GM21423 (cell line): ENCODE results near the gene CNTD1.
"Not testable (repeated sequence)": the region's sequence is repeated elsewhere in the genome, so short reads cannot be mapped to it uniquely, and the experiment has no call there.

Experiments
- ATAC-seq: cut with Tn5 transposase; IDR thresholded peaks from one replicate; pipeline ENCODE4 v1.9.1; 2021; ENCODE audit warnings: mild to moderate bottlenecking, moderate library complexity; ENCODE audit not compliant: unreplicated experiment

The CNTD1 gene

GRCh38 chr17:42844761-42845555 is 46.3 kb downstream of the CNTD1 start:
- no peak for ATAC-seq

- no peak for ATAC-seq
Observed at GRCh38 chr17:42845556-42845917, 46.9 kb downstream of the CNTD1 start.

- ATAC-seq = no peak
Observed at GRCh38 chr17:42845918-42846593, 47.4 kb downstream of the CNTD1 start.

GRCh38 chr17:42846594-42847280 is 48.1 kb downstream of the CNTD1 start:
- ATAC-seq = no peak

- ATAC-seq = no peak
Observed at GRCh38 chr17:42848093-42848492, 49.4 kb downstream of the CNTD1 start.

GRCh38 chr17:42849031-42849430 is 50.4 kb downstream of the CNTD1 start:
- no peak for ATAC-seq

GRCh38 chr17:42849451-42850181 is 51.0 kb downstream of the CNTD1 start:
- ATAC-seq = no peak

GRCh38 chr17:42850954-42851353 is 52.3 kb downstream of the CNTD1 start, which contains the start of gene AOC3:
TSS of gene AOC3 (plus strand) at chr17:42851199. CDS start at chr17:42851344, 145 bp downstream.
- no peak for ATAC-seq

- ATAC-seq = not testable (repeated sequence)
Observed at GRCh38 chr17:42851371-42852240, 52.9 kb downstream of the CNTD1 start.

GRCh38 chr17:42852351-42852750 is 53.7 kb downstream of the CNTD1 start:
- no peak for ATAC-seq

- no peak for ATAC-seq
Observed at GRCh38 chr17:42853004-42853403, 54.3 kb downstream of the CNTD1 start.

GRCh38 chr17:42853597-42853967 is 54.9 kb downstream of the CNTD1 start:
- ATAC-seq = no peak

- no peak for ATAC-seq
Observed at GRCh38 chr17:42853968-42854790, 55.5 kb downstream of the CNTD1 start.

- ATAC-seq = no peak
Observed at GRCh38 chr17:42855048-42855596, 56.5 kb downstream of the CNTD1 start.

- not testable (repeated sequence) for ATAC-seq
Observed at GRCh38 chr17:42856093-42856492, 57.4 kb downstream of the CNTD1 start.

GRCh38 chr17:42856516-42856915 is 57.9 kb downstream of the CNTD1 start:
- ATAC-seq = not testable (repeated sequence)

GRCh38 chr17:42857389-42857788 is 58.7 kb downstream of the CNTD1 start:
- no peak for ATAC-seq
